GM15510 (cell line): ENCODE results near the gene FTCDNL1.
A peak's percentile ranks its signal among the peaks of the same experiment; 100 is the strongest.

Experiments used
- POLR2A ChIP-seq: IDR thresholded peaks from 3 replicates; pipeline ENCODE4 v1.6.1; 2011; ENCODE audit warnings: borderline replicate concordance; ENCODE audit not compliant: insufficient read length; ENCODE audit errors: extremely low read depth

The FTCDNL1 gene

GRCh38 chr2:199850718-199851500 is at the start of gene FTCDNL1:
Gene FTCDNL1 (minus strand): TSS chr2:199851192. CDS start chr2:199848962, 2,230 bp downstream.
- TF ChIP-seq POLR2A: peak; percentile 61

GRCh38 chr2:199896617-199897016 is 45.6 kb upstream of the FTCDNL1 start:
- TF ChIP-seq POLR2A: no peak

GRCh38 chr2:199895406-199895805 is 44.4 kb upstream of the FTCDNL1 start:
- no peak for TF ChIP-seq POLR2A

DNA sequence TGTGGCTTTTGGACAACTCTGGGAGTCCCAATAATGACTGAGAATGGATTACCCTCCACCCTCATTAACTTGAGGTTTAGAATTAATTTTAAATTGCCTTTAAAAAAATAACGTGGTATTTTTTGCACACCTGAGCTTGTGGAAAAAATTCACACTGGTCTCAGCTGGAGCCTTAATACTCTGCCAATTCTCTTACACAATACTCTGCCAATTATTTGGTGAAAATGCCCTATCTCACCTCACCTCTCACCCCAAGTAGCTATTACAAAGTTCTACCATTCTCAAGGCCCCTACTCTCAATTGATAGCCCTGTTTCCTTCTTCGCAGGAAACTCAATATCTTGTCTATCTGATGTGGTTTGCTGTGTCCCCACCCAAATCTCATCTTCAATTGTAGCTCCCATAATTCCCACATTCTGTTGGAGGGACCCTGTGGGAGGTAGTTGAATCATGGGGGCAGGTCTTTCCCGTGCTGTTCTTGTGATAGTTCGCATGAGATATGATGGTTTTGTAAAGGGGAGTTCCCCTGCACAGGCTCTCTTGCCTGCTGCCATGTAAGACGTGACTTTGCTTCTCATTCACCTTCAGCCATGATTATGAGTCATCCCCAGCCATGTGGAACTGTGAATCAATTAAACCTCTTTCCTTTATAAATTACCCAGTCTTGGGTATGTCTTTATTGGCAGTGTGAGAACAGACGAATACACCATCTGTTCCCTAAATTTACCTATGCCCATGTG is 32.7 kb upstream of the FTCDNL1 start:
- TF ChIP-seq POLR2A: no peak

DNA sequence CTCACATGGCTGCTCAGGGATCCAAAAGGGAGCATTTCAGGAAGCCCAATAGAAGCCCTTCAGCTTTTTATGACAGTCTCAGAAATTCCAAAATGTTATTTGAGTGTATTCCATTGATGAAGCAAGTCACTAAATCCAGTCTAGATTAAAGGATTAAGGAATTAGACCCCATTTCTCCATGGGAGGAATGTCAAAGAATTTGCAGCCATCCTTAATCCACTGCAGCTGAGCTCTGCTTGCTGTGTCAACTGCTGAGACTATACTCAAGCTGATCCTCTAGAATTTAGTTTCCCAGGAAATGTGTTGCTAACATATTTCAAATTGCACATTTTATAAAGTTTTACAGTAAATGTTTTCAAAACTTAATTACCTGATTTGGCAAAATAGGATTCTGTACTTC is 31.7 kb upstream of the FTCDNL1 start:
- no peak for TF ChIP-seq POLR2A

DNA sequence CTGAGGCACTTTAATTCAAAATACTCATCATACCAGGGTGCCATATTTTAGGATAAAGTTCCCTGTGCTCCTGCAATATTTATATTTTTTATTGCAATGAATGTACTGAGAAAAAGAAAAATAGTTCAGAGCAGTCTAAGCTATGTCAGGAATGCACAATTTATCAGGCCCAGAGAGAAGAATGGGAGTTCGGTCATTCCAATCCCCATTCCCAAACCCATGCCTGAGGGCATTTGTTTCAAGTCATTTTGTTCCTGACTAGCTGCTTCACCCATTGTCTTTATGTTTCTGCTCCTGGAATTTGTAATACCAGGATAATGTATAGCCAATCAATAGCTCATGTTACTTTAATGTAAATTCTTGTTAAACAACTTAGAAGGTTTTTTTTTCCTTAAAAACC is 24.4 kb upstream of the FTCDNL1 start:
- TF ChIP-seq POLR2A: no peak

- no peak for TF ChIP-seq POLR2A
Observed at GRCh38 chr2:199874209-199874608, 23.2 kb upstream of the FTCDNL1 start.

DNA sequence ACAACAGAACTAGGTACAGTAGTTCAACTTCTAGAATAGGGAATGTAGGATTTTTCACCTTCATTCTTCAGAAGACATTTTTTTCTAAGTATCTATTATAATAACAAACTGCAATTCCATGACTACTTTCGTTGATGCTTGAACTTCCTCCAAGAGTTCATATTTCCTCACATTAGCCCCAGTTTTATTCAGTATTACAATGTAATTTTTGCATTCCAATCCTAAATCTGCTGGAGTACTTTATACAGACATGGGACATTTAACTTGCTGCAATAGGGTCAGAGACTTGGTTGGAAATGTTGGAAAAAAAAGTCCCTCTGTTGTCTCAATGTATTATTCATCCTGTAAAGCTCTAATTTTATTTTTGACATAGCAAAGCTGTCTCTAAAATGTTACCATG is 19.6 kb upstream of the FTCDNL1 start:
- no peak for TF ChIP-seq POLR2A

DNA sequence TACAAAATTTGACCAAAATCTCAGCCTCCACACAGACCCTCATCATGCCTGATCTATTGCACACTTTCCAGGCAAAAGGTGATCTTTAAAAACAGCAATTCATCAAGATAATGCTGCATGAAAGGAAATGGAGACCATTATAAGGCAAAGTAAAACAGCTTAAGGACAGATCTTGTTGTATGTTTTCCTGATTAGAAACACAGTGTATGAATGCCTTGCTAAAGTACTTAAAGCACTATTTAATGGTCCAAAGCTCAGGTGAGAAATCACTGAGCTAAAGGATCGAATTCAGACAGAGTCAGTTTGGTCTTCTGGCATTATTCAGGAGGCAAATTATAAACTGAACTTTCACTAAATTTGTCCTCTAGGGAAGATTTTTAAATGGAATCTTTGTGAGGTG is 18.7 kb upstream of the FTCDNL1 start:
- no peak for TF ChIP-seq POLR2A

- TF ChIP-seq POLR2A: no peak
Observed at GRCh38 chr2:199869227-199869541, 18.2 kb upstream of the FTCDNL1 start.

GRCh38 chr2:199868431-199869226 is 17.6 kb upstream of the FTCDNL1 start:
- no peak for TF ChIP-seq POLR2A

DNA sequence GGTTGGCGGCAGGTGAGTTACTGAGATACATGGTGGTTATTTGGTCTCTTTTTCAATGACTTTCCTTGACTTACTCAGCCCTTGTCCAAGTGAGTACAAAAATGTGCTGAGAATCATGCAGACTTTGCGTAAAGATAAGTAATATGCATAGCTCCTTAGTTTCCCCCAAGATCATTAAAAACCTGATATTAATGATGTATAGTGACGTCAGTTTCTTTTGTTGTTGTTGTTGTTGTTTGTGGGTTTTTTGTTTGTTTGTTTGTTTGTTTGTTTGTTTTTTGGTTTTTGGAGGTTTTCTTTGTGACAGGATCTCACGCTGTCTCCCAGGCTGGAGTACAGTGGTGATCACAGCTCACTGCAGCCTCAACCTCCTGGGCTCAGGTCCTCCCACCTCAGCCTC is 14.9 kb upstream of the FTCDNL1 start:
- TF ChIP-seq POLR2A: no peak

GRCh38 chr2:199862788-199863187 is 11.8 kb upstream of the FTCDNL1 start:
- no peak for TF ChIP-seq POLR2A

DNA sequence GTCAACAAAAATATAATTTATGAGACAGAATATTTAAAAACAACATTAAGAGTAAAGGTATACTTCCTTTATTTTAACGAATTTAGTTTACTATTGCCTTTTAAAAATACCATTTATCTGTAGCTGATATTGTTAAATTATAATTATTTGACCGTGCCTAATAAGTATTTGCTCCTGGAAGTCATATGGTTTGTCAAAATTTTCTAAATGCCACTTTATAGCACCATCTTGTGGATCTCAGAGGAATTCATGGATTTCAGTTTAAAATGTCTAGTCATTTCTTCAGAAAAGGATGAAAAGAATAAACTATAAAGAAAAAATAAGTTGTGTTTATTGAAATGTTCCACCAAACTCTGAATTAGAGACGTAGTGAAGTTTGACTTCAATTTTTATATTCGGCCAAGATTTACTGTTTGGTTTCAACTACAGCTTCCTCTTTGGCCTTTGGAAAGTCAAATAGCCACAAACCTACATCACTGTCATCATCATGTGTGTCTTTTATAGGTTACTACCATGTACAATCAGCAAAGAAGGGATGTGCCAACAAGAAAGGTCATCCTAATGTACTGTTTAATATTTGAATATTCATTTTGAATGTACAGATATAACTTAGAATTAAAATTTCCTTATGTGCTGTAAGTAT is 10.3 kb upstream of the FTCDNL1 start:
- no peak for TF ChIP-seq POLR2A

DNA sequence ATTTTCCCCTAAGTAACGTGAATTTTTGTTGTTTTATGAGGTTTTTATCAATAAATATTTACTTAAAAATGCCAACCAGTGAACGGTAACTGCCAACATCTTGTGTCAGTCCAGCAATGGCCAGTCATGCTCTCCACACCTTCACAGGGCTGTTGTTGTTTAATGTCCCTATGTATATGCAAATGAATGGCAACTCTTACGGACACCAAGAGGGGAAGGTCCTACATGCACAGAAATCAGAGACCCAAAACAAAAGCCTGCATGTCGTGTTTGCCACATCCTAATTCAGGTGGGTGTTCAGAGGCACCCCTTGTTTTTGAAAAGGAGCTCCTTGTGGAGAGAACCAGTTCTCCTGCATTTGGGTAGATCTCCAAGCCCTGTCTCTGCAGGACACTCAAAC is 4.8 kb upstream of the FTCDNL1 start:
- TF ChIP-seq POLR2A: no peak

DNA sequence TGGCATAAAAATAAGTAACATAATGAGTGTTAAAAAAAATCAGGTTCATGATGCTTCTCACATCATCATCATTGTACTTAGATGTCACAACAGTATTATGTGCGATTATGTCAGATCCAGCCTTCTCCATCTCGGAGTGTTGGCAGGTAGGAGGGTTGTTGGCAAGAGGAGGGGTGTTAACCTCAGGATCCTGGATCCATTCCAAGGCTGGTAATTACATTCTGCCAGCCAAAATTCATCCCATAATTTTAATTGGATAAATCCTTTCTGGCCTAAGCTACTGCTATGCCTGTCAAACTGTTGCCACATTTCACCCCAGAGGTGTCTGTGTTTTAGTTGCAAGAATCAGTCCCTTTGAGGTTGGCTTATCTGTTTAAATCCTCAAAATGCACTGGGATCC is 891 bp upstream of the FTCDNL1 start:
- TF ChIP-seq POLR2A: no peak

GRCh38 chr2:199851501-199851810 is 464 bp upstream of the FTCDNL1 start:
- no peak for TF ChIP-seq POLR2A
